IPS-20b (cell line): Measurements from ENCODE around the gene RAMP1.

Experiments used
- H3K27ac ChIP-seq: one replicate; pipeline ENCODE4 v1.5.1; 2013; ENCODE audit warnings: low read length
- H3K27me3 ChIP-seq: 2 replicates; pipeline ENCODE4 v1.6.1; 2013; ENCODE audit warnings: mild to moderate bottlenecking, low read length, inconsistent platforms; ENCODE audit not compliant: insufficient read depth
- H3K36me3 ChIP-seq: 2 replicates; pipeline ENCODE4 v1.6.1; 2013; ENCODE audit warnings: low read depth, mild to moderate bottlenecking, inconsistent platforms, low read length, moderate library complexity; ENCODE audit not compliant: insufficient read depth
- H3K4me1 ChIP-seq: 2 replicates; pipeline ENCODE4 v1.6.1; 2013; ENCODE audit warnings: mild to moderate bottlenecking, control low read depth, inconsistent platforms, low read length, moderate library complexity; ENCODE audit not compliant: insufficient read depth
- H3K4me3 ChIP-seq: 2 replicates; pipeline ENCODE4 v1.5.1; 2013; ENCODE audit warnings: mild to moderate bottlenecking, low read length, inconsistent platforms
- H3K9ac ChIP-seq: 2 replicates; pipeline ENCODE4 v1.6.1; 2013; ENCODE audit warnings: low read depth, mild to moderate bottlenecking, inconsistent platforms, low read length, moderate library complexity
- H3K9me3 ChIP-seq: 2 replicates; pipeline ENCODE4 v1.6.1; 2013; ENCODE audit warnings: mild to moderate bottlenecking, low read depth, low read length, inconsistent platforms; ENCODE audit not compliant: insufficient read depth

Gene RAMP1

DNA sequence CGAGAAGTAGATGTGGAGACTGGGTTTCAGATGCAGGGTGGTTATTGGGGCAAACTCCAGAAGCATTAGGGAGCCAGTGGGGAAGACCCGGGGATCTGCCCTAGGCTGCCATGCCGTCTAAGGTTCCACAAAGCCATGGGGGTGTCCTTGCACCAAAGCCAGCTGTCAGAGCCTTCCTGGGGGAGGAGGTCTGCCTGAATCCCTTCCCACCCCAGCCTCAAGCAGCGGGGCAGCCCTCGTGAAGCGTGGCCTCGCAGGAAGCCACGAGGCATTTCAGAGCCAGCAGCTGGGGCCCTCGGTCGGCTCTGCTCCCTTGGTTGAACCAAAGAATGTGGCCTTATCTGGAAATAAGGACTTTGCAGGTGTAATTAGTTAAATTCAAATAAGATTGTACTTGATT is 56.2 kb downstream of the RAMP1 start:
- Histone ChIP-seq H3K27me3 (no peaks in the 10 kb centered on the region), H3K9me3 (no peaks in the 10 kb centered on the region), H3K4me3 (no peak overlapping the region), H3K27ac (no peak overlapping the region), H3K4me1 (no peaks in the 10 kb centered on the region), H3K36me3 (no peaks in the 10 kb centered on the region), H3K9ac (no peak overlapping the region)

DNA sequence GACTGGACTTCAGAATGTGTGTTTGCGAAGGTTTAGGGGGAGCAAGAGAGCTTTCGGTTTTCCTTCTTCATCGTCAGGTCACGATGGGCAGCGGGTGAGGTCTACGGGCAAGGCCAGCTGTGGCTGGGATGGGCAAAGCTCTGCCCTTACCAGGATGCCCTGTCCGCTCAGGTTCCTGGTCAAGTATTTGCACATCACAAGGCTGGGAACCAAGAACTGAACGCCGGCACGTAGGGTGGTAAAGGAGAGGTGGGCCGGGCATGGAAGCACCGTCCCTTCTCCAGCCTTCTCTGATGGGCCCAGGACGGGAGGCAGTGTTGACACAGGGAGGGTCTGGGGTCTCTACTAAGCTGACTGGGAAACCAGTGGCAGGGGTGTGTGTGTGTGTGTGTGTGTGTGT is 56.9 kb downstream of the RAMP1 start:
- Histone ChIP-seq H3K4me1 (no peaks in the 10 kb centered on the region), H3K27me3 (no peaks in the 10 kb centered on the region), H3K9me3 (no peaks in the 10 kb centered on the region), H3K9ac (no peak overlapping the region), H3K36me3 (no peaks in the 10 kb centered on the region), H3K4me3 (no peak overlapping the region), H3K27ac (no peak overlapping the region)

DNA sequence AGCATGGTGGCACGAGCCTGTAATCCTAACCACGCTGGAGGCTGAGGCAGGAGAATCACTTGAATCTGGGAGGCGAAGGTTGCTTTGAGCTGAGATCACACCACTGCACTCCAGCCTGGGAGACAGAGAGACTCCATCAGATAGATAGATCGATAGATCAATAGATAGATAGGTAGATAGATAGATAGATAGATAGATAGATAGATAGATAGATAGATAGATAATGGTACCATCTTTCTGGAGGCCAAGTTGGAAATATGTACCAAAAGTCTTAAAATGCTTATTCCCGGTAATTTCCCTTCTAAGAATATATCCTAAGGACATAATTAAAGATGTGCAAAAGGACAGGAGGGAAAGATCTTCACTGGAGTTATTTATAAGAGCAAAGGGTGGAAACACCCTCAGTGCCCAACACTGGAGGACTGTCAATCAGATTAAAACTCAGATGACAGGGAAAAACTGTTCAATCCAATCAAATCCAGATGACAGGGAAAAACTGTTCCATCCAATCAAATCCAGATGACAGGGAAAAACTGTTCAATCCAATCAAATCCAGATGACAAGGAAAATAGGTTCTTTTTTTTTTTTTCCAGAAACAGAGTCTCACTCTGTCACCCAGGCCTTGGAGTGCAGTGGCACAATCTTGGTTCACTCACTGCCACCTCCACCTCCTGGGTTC is 58.4 kb downstream of the RAMP1 start:
- no peak overlapping the region for H3K27ac ChIP-seq
- H3K36me3 ChIP-seq: no peaks in the 10 kb centered on the region
- H3K27me3 ChIP-seq: 0 out of 2 replicates have a peak, but pooled peaks cover 2% of the 10 kb centered on the region
- no peaks in the 10 kb centered on the region for H3K4me1 ChIP-seq
- H3K4me3 ChIP-seq: no peak overlapping the region
- no peaks in the 10 kb centered on the region for H3K9me3 ChIP-seq
- H3K9ac ChIP-seq: no peak overlapping the region

DNA sequence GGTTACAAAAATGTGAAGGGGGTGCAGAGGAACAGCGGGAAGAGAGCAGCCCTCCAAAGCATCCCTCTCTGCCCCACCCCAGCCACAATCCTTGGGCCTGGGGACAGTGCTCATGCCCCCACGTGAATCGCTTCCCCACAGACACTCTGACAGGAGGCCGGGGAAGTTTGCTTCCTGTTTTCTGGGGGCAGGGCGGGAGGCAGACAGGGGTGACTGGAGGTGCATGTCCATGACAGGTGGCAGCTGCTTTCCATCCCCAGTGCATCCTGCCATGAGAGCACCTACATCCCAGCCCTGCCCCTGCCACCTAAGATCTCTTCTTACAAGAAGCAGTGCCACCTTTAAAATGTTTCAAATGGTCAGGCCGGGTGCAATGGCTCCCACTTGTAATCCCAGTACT is 60.2 kb downstream of the RAMP1 start:
- H3K4me3 ChIP-seq: no peak overlapping the region

DNA sequence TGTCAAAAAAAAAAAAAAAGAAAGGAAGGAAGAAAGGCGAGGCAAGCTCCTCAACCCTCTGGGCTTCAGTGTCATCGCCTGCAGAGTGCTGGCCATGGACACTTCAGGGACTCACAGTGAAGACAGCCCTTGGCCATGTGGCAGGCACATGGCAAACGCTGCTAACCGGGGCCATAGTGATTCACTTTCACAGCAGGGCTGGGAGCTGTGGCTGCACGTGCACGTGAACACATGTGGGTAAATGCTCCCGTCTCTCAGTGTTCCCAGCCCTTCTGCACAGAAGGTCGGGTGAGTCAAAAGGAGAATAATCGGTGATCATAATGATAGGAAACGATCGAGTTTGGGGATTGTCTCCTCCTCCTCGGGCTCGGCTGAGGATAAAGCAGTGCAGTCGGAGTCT is 61.2 kb downstream of the RAMP1 start:
- Histone ChIP-seq H3K9me3 (no peaks in the 10 kb centered on the region), H3K9ac (no peak overlapping the region), H3K36me3 (no peaks in the 10 kb centered on the region), H3K4me3 (no peak overlapping the region), H3K27ac (no peak overlapping the region), H3K27me3 (peaks cover 9% of the 10 kb centered on the region; the same call in 1 of the 2 replicates), H3K4me1 (no peaks in the 10 kb centered on the region; the same call in 1 of the 2 replicates)

More for the DNA sequence above, 60.2 kb downstream of the RAMP1 start:
- Histone ChIP-seq H3K9me3 (no peaks in the 10 kb centered on the region), H3K27me3 (peaks cover 9% of the 10 kb centered on the region; the same call in 1 of the 2 replicates), H3K36me3 (no peaks in the 10 kb centered on the region), H3K4me1 (no peaks in the 10 kb centered on the region; the same call in 1 of the 2 replicates), H3K27ac (no peak overlapping the region), H3K9ac (no peak overlapping the region)

DNA sequence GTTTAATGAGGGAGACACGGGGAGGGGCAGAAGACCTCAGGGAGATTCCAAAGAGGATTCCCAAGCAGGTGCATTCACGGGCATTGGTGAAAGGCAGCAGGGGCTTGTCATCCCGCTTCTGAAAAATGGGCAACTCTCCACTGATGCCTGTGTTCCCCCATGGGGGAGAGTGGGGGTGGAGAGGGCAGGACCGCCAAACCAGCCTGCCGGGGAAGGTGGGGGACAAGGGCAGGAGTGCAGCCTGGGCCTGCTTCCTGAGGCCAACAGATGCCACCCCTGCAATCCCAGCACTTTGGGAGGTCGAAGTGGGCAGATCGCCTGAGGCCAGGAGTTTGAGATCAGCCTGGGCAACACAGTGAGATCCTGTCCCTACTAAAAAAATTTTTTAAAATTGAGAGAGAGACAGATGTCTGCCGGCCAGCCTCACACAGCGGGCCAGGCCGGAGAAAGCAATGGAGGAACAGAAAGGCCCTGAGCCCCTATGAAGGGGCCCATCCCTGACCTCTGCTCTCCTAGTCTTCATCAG is 62.6 kb downstream of the RAMP1 start:
- no peaks in the 10 kb centered on the region for H3K36me3 ChIP-seq
- no peak overlapping the region for H3K9ac ChIP-seq
- no peaks in the 10 kb centered on the region for H3K9me3 ChIP-seq
- H3K27ac ChIP-seq: no peak overlapping the region
- H3K4me1 ChIP-seq: no peaks in the 10 kb centered on the region; the same call in 1 of the 2 replicates
- no peak overlapping the region for H3K4me3 ChIP-seq
- H3K27me3 ChIP-seq: peaks cover 9% of the 10 kb centered on the region; the same call in 1 of the 2 replicates

DNA sequence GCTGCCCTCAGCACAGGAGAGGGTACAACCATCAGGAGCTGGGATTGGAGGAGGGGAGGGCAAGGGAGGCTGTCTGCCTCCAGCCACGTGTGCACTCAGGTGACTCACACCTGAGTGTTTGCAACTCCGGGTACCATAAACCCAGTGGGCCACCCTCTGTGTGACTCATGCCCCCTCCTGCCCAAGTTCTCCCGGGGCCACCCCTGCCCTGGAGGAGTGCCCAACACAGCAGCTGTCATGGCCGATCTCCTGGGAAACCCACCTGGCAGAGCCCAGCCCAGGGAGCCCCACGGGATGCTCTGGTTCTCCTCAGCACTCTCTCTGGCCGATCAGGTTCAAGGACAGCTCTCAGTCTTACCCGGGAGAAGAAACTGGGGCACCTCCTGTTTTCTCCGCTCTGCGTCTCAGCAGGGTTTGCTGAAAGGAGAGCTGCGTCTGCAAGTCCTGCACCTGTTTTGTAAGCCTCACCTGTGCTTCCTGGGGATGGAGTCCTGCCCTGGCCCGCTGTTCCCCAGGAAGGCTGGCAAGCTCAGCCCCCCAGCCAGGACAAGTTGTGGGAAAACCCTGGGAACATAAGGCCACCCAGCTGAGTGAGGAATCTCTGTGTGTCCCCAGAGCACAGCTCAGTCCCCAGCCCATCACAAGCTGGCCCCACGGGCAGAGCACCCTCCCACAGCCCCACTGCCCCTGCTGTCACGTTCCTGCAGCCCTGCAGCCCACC is 63.4 kb downstream of the RAMP1 start:
- Histone ChIP-seq H3K27me3 (peaks cover 9% of the 10 kb centered on the region; the same call in 1 of the 2 replicates), H3K9ac (no peak overlapping the region), H3K36me3 (no peaks in the 10 kb centered on the region), H3K4me1 (no peaks in the 10 kb centered on the region; the same call in 1 of the 2 replicates), H3K9me3 (no peaks in the 10 kb centered on the region), H3K27ac (no peak overlapping the region), H3K4me3 (no peak overlapping the region)

DNA sequence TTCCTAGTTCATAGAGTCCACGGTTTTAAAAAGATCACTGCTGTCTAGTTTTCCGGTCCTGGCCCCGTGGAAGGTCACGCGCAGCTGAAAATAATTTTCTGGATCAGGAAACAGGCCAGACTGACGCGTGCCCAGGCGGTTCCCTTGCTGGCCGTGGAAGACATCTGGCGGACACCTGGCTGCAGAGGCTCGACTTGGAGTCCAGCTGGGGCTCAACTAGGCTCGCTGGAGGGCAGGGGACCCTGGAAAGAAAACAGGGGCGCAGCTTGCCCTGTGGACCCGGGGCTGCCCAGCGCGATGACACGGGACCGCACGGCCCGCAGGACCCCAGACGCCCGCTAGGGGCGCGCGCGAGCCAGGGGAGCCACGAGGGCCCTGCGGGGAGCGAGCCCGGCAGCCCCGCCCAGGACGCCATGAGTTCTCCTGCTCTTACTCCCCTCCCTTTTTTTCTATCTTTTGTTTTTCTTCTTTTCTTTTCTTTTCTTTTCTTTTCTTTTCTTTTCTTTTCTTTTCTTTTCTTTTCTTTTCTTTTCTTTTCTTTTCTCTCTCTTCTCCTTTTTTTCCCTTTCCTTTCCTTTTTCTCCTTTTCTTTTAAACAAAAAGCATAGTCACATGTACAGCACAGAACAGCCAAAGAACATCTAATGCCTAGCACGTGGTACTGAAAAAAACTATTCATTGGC is 64.2 kb downstream of the RAMP1 start:
- Histone ChIP-seq H3K9me3 (no peaks in the 10 kb centered on the region), H3K27ac (no peak overlapping the region), H3K4me1 (no peaks in the 10 kb centered on the region; the same call in 1 of the 2 replicates), H3K4me3 (no peak overlapping the region), H3K9ac (no peak overlapping the region), H3K27me3 (peaks cover 9% of the 10 kb centered on the region; the same call in 1 of the 2 replicates), H3K36me3 (no peaks in the 10 kb centered on the region)

DNA sequence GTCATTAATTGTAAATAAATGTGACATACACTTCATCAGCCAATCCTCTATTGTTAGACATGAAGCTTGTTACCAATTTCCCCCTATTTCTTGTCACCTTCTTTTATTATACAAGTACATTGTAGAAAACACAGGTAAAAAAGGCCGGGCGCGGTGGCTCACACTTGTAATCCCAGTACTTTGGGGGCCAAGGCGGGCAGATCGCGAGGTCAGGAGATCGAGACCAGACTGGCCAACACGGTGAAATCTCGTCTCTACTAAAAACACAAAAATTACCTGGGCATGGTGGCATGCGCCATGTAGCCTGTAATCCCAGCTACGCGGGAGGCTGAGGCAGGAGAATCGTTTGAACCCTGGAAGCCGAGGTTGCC is 64.7 kb downstream of the RAMP1 start:
- Histone ChIP-seq H3K4me1 (no peaks in the 10 kb centered on the region; the same call in 1 of the 2 replicates), H3K36me3 (no peaks in the 10 kb centered on the region), H3K27ac (no peak overlapping the region), H3K9me3 (no peaks in the 10 kb centered on the region), H3K27me3 (peaks cover 9% of the 10 kb centered on the region; the same call in 1 of the 2 replicates), H3K4me3 (no peak overlapping the region), H3K9ac (no peak overlapping the region)

DNA sequence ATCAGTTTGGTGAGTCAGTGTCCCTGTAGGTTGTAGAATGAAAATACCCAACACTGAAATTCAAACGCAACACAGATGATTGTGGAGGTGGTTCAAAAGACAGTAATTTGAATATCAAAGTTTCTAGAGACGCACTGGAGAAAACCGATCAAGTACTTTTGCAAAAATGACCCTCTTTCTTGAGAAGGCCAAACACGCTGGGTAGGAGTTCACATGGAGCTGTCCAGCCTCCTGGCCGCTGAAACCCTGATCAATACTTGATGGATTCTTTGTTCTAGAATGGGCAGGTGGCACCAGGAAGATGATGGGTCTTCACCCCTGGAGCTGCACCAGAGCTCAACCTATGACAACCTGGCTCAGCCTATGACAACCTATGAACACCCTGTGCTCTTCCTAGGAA is 67.7 kb downstream of the RAMP1 start:
- no peaks in the 10 kb centered on the region; the same call in 1 of the 2 replicates for H3K4me1 ChIP-seq
- no peaks in the 10 kb centered on the region for H3K36me3 ChIP-seq
- H3K27ac ChIP-seq: no peak overlapping the region
- H3K27me3 ChIP-seq: peaks cover 9% of the 10 kb centered on the region; the same call in 1 of the 2 replicates
- H3K9ac ChIP-seq: no peak overlapping the region
- H3K9me3 ChIP-seq: peaks cover 8% of the 10 kb centered on the region; the same call in 1 of the 2 replicates
- H3K4me3 ChIP-seq: no peak overlapping the region

DNA sequence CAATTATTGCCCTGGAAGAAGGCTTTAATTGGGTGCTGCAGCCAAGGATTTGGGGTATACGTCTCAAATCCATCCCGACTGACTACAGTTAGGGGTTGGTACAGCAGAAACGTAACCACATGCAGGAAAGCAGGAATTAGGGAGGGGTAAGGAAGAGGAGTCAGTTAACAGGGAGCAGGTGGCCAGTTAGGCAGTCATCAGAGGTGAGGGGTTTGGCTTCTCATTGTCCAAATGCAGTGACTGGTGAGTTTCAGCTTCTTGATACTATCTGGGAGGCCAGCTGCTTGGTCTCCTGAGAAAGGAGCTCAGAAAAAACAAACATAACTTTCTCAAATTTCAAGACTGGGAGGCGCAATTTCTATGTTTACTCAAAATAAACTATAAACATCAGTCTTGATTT is 68.6 kb downstream of the RAMP1 start:
- peaks cover 8% of the 10 kb centered on the region; the same call in 1 of the 2 replicates for H3K9me3 ChIP-seq
- peaks cover 5% of the 10 kb centered on the region; the same call in 1 of the 2 replicates for H3K27me3 ChIP-seq
- H3K4me3 ChIP-seq: no peak overlapping the region
- no peaks in the 10 kb centered on the region for H3K36me3 ChIP-seq
- no peak overlapping the region for H3K27ac ChIP-seq
- no peaks in the 10 kb centered on the region; the same call in 1 of the 2 replicates for H3K4me1 ChIP-seq
- H3K9ac ChIP-seq: no peak overlapping the region
